OCI-LY7 (cell line): ENCODE data around the gene C16orf92. TPM values are rescaled to one million over a fixed set of nuclear protein-coding genes. Genes with fewer than 3 reads are reported as not detected.

ENCODE experiments used
- BruUV-seq: library from RNA; stranded (reverse); fragments of 400-500 nt; replicated peaks from 2 replicates; lab custom pipeline; 2021; lab: Mats Ljungman, UMichigan
- CTCF ChIA-PET: fragments of 300-600 bp; sonication (Branson Sonifier 250); formaldehyde crosslinking; loops from one replicate; lab custom pipeline; 2022; ENCODE audit warnings: antibody characterized with exemption; ENCODE audit not compliant: unreplicated experiment; lab: Charles Lee
- POLR2A ChIA-PET: fragments of 300-600 bp; sonication (Branson Sonifier 250); formaldehyde crosslinking; loops from one replicate; lab custom pipeline; 2022; ENCODE audit warnings: antibody characterized with exemption; lab: Charles Lee
- DNase-seq: peaks from one replicate; pipeline ENCODE4 v3.0.0-alpha.2; 2015; ENCODE audit warnings: low spot score
- H2AFZ ChIP-seq: fragments of 200-600 bp; sonication (generic), shearing (Covaris generic); 2 replicates; pipeline ENCODE4 v1.6.1; 2014; ENCODE audit warnings: mild to moderate bottlenecking, antibody characterized with exemption, low read length, moderate library complexity
- H3K27ac ChIP-seq: fragments of 200-600 bp; sonication (generic); 2 replicates; pipeline ENCODE4 v1.5.1; 2014; ENCODE audit warnings: mixed run types, low read depth, mild to moderate bottlenecking, moderate library complexity, low read length, inconsistent platforms; ENCODE audit not compliant: poor library complexity, severe bottlenecking
- H3K36me3 ChIP-seq: fragments of 200-600 bp; sonication (generic); 2 replicates; pipeline ENCODE4 v1.6.1; 2014; ENCODE audit warnings: mild to moderate bottlenecking, antibody characterized with exemption, low read length, moderate library complexity, mixed read lengths; ENCODE audit not compliant: insufficient read depth
- H3K4me1 ChIP-seq: fragments of 200-600 bp; sonication (generic); 2 replicates; pipeline ENCODE4 v1.5.1; 2014; ENCODE audit warnings: mild to moderate bottlenecking, low read length; ENCODE audit not compliant: insufficient read depth, poor library complexity, severe bottlenecking
- H3K4me2 ChIP-seq: fragments of 200-600 bp; sonication (generic); 2 replicates; pipeline ENCODE4 v1.6.1; 2014; ENCODE audit warnings: mild to moderate bottlenecking, low read length
- H3K4me3 ChIP-seq: fragments of 200-600 bp; sonication (generic); 2 replicates; pipeline ENCODE4 v1.5.1; 2014; ENCODE audit warnings: mild to moderate bottlenecking, low read depth, low read length; ENCODE audit not compliant: poor library complexity, severe bottlenecking
- H3K79me2 ChIP-seq: fragments of 200-600 bp; sonication (generic); 2 replicates; pipeline ENCODE4 v1.6.1; 2016; ENCODE audit warnings: low read depth, mild to moderate bottlenecking, low read length, moderate library complexity, mixed read lengths; ENCODE audit not compliant: insufficient read depth
- H3K9me2 ChIP-seq: fragments of 200-600 bp; sonication (generic); 2 replicates; pipeline ENCODE4 v1.6.1; 2016; ENCODE audit warnings: mild to moderate bottlenecking, low read length, mixed read lengths; ENCODE audit not compliant: insufficient read depth
- H3K9me3 ChIP-seq: fragments of 200-600 bp; sonication (generic); 2 replicates; pipeline ENCODE4 v1.6.1; 2014; ENCODE audit warnings: mild to moderate bottlenecking, mixed run types, low read length, mixed read lengths
- H4K20me1 ChIP-seq: fragments of 200-600 bp; sonication (generic); 2 replicates; pipeline ENCODE4 v1.6.1; 2014; ENCODE audit warnings: mild to moderate bottlenecking, antibody characterized with exemption, low read length, moderate library complexity, mixed read lengths; ENCODE audit not compliant: insufficient read depth
- CTCF ChIP-seq: fragments of 200-600 bp; sonication (generic); conservative IDR thresholded peaks from 2 replicates; pipeline ENCODE4 v1.5.1; 2014; ENCODE audit warnings: mild to moderate bottlenecking, antibody characterized with exemption, low read length, moderate library complexity, mixed read lengths
- EZH2phosphoT487 ChIP-seq: fragments of 200-600 bp; sonication (generic); IDR thresholded peaks from 2 replicates; pipeline ENCODE4 v1.6.1; 2018; ENCODE audit warnings: low read depth, borderline replicate concordance, mild to moderate bottlenecking, mixed run types, antibody characterized with exemption, low read length, moderate library complexity, mixed read lengths
- intact Hi-C: fragments of 100-400 bp; cut with micrococcal nuclease; formaldehyde crosslinking; loops from one replicate; pipeline ENCODE4 v1.10.0; 2022; ENCODE audit not compliant: unreplicated experiment
- total RNA-seq, 2 experiments: library from RNA; depleted of rRNA in 1 of 2; stranded (reverse); fragments of >200 nt in 1 of 2; shearing (Covaris generic) in 1 of 2; gene quantifications; 2 replicates each; pipeline ENCODE4 v1.2.3, GENCODE V29; 2014 to 2022

C16orf92 gene
- total RNA-seq, 2 experiments from 2014 or later, result not detected

- Histone ChIP-seq H3K4me3 (peak overlapping the region; percentile 83), H4K20me1 (no peaks in the 10 kb centered on the region), H3K36me3 (no peaks in the 10 kb centered on the region), H3K79me2 (no peaks in the 10 kb centered on the region), H3K4me1 (peaks cover 27% of the 10 kb centered on the region), H3K9me3 (no peaks in the 10 kb centered on the region), H3K9me2 (no peaks in the 10 kb centered on the region), H3K27ac (peak overlapping the region; percentile 54), H2AFZ (peak overlapping the region; percentile 79), H3K4me2 (peak overlapping the region; percentile 97)
- TSS peak; percentile 93 for BruUV-seq
- ChIA-PET POLR2A (interaction anchor here (0.5 kb wide), 1 partner anchor 37 kb away, joined by 5 read pairs; no protein-coding TSS in a partner anchor), CTCF (no interaction called here)
- DNase-seq, result peak; percentile 95
- intact Hi-C loops, result no loop called here
- TF ChIP-seq EZH2phosphoT487, result no peak
- no peak for TF ChIP-seq CTCF
Observed at GRCh38 chr16:30052671-30053372, 29.8 kb downstream of the C16orf92 start.

- no peaks in the 10 kb centered on the region for H3K9me3 ChIP-seq
- peaks cover 27% of the 10 kb centered on the region for H3K4me1 ChIP-seq
- H3K9me2 ChIP-seq, result no peaks in the 10 kb centered on the region
- BruUV-seq, result no TSS peak
- H3K4me3 ChIP-seq, result peak overlapping the region; percentile 83
- ChIA-PET POLR2A (interaction anchor here (0.5 kb wide), 1 partner anchor 37 kb away, joined by 5 read pairs; no protein-coding TSS in a partner anchor), CTCF (no interaction called here)
- H4K20me1 ChIP-seq, result no peaks in the 10 kb centered on the region
- intact Hi-C loops, result no loop called here
- H2AFZ ChIP-seq, result peak overlapping the region; percentile 79
- H3K36me3 ChIP-seq, result no peaks in the 10 kb centered on the region
- H3K4me2 ChIP-seq, result peak overlapping the region; percentile 97
- H3K79me2 ChIP-seq, result no peaks in the 10 kb centered on the region
- TF ChIP-seq EZH2phosphoT487, result no peak
- TF ChIP-seq CTCF, result no peak
- no peak overlapping the region for H3K27ac ChIP-seq
- no peak for DNase-seq
Observed at GRCh38 chr16:30053376-30054015, 30.5 kb downstream of the C16orf92 start.

DNA sequence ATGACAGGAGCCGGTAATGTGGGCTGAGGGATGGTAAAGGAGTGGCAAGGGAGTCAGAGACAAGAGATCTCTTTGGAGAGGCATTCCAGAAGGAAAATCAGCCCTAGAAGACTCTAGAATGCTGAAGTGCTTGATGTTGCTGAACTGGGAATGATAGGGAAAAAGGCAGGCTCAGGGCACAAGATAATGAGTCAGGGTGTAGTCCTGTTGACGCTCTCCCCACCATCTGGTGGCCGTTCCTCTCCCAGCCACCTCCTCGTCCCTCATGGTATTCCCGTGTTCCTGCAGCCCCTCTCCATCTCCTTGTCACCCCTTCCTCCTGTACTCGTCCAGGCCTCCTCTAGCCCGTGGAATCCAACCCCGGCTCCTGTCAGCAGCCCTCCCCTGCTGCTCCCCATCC lies 31.5 kb downstream of the C16orf92 start:
- ChIA-PET CTCF (interaction anchor here (0.5 to 1.6 kb wide), 2 partner anchors 38 to 285 kb away, joined by 3 read pairs; partner anchors contain the start of gene TBX6), POLR2A (no interaction called here)
- no peak overlapping the region for H2AFZ ChIP-seq
- TF ChIP-seq CTCF, result no peak
- TF ChIP-seq EZH2phosphoT487, result no peak
- no peak overlapping the region for H3K4me3 ChIP-seq
- H3K4me2 ChIP-seq, result peak overlapping the region; percentile 23; the same call in 1 of the 2 replicates
- DNase-seq, result no peak
- H3K79me2 ChIP-seq, result no peaks in the 10 kb centered on the region
- H3K36me3 ChIP-seq, result no peaks in the 10 kb centered on the region
- intact Hi-C loops, result no loop called here
- no peak overlapping the region for H3K27ac ChIP-seq
- no peaks in the 10 kb centered on the region for H3K9me3 ChIP-seq
- H4K20me1 ChIP-seq, result no peaks in the 10 kb centered on the region
- no peaks in the 10 kb centered on the region for H3K9me2 ChIP-seq
- BruUV-seq, result no TSS peak
- H3K4me1 ChIP-seq, result peaks cover 27% of the 10 kb centered on the region
